ENCODE measurements around the gene BTN3A1. TPM values are rescaled to one million over a fixed set of nuclear protein-coding genes. Genes with fewer than 3 reads are reported as not detected.
"Not testable (repeated sequence)": the region's sequence is repeated elsewhere in the genome, so short reads cannot be mapped to it uniquely, and the experiment has no call there.

Gene BTN3A1
- total RNA-seq, 2 donors from 2014 or later = 1.9 to 2.0 TPM

DNA sequence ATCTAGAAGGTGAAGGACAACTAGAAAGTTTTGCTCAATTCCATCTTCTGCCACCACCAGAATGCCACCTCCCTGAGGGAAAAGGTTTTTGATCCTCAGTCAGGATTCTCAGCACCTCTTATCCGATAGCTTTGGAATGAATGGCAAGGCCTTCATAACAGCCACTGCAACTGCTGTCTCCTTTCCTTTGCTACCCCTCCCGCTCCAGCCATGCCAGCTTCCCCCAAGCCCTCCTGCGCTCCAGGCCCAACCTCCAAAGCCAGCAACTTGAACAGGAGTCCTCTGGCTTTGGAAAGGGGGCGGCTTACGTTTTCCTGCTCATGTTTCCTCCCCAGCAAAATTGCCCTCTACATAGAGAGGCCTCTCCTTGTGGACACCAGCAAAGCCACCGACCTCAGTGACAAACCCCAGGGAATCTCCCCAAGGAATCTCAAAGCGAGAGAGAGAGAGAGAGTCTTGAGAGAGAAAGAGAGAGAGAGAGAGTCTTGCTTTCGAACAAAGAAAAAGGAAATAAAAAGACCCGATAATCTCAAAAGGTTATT lies 55.3 kb downstream of the BTN3A1 start:
- peaks cover 27% of the 10 kb centered on the region for H3K36me3 Mint-ChIP-seq (ENCODE audit: low read depth)
- Histone ChIP-seq H3K27ac (ENCODE audit: low read depth, low read length) (peak overlapping the region; percentile 71), H3K27me3 (ENCODE audit: control insufficient read depth, insufficient read depth, low read length, poor library complexity, severe bottlenecking) (peaks cover 8% of the 10 kb centered on the region), H3K36me3 (ENCODE audit: control insufficient read depth, insufficient read depth, low read length) (peaks cover 18% of the 10 kb centered on the region), H3K9ac (ENCODE audit: extremely low read depth, low read length, poor library complexity, severe bottlenecking) (peak overlapping the region; percentile 93), H3K9me3 (ENCODE audit: control insufficient read depth, low read length) (no peaks in the 10 kb centered on the region), H3K4me3 (ENCODE audit: low read length) (peak overlapping the region; percentile 98), H3K4me1 (ENCODE audit: control insufficient read depth, insufficient read depth, low read length) (no peaks in the 10 kb centered on the region)
- TF ChIP-seq, protein P1, sequence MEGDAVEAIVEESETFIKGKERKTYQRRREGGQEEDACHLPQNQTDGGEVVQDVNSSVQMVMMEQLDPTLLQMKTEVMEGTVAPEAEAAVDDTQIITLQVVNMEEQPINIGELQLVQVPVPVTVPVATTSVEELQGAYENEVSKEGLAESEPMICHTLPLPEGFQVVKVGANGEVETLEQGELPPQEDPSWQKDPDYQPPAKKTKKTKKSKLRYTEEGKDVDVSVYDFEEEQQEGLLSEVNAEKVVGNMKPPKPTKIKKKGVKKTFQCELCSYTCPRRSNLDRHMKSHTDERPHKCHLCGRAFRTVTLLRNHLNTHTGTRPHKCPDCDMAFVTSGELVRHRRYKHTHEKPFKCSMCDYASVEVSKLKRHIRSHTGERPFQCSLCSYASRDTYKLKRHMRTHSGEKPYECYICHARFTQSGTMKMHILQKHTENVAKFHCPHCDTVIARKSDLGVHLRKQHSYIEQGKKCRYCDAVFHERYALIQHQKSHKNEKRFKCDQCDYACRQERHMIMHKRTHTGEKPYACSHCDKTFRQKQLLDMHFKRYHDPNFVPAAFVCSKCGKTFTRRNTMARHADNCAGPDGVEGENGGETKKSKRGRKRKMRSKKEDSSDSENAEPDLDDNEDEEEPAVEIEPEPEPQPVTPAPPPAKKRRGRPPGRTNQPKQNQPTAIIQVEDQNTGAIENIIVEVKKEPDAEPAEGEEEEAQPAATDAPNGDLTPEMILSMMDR (conservative IDR thresholded peaks at IDR 0.05) = no peak
- 25 to 37% methylated on average over 6 to 9 of the region's 9 CpGs for WGBS, 2 experiments (ENCODE audit: insufficient coverage in 1 of 2, insufficient read length in 1 of 2)
- H3K27me3 Mint-ChIP-seq (ENCODE audit: insufficient read depth) = peaks cover 7% of the 10 kb centered on the region
- peak; percentile 79 for DNase-seq
- peak overlapping the region; percentile 86 for H3K4me3 Mint-ChIP-seq
- H3K9me3 Mint-ChIP-seq = no peaks in the 10 kb centered on the region
- peak overlapping the region; percentile 97 for H3K27ac Mint-ChIP-seq
- H3K4me1 Mint-ChIP-seq = peaks cover 17% of the 10 kb centered on the region

DNA sequence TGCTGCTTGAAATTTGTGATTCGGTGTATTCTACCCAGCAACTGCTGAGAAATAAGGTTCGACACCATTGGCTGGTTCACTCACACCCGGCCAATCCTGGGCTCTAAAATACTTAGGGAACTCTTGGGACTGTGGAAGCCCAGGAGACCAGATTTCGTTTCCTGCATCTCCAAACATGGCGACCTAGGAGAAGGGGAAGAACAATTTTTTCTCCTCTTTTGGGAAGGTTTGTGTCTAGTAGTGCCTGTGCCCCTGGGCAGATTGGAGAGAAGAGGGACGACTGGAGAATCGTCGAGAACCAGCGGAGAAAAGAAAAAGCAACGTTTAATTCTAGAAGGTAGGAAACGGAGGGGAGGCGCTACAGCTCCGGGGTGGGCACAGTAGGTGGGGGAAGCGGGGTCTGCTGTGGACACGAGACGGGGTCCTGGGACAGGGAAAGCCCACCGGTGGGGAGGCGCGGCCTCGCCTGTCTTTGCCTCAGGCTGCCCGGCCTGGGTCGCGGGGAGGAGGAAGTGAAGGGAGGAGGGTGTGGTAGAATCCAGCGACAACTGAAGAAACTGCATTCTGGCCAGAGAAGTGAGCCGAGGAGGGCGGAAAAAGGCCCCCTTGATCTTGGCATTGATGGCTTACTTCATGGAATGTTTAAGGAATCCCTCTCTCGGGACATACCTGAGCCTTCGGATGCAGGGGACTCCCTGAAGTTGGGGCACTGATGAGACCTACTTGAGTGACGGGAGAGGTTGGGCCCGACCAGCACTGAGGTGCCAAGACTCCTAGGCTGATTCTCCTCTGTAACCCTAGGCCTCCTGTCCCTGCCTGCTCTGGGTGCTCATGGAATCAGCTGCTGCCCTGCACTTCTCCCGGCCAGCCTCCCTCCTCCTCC lies 56.0 kb downstream of the BTN3A1 start, which contains the start of gene BTN2A1:
Gene BTN2A1 (plus strand): TSS at position 150 of the 883 bp plus-strand sequence. CDS start 682 bp downstream, at position 832.
- H3K36me3 Mint-ChIP-seq (ENCODE audit: low read depth) = peaks cover 34% of the 10 kb centered on the region
- DNase-seq = peak; percentile 92
- H3K4me3 ChIP-seq (ENCODE audit: low read length) = peak within 1 kb of the TSS; percentile 98
- no peaks in the 10 kb centered on the region for H3K9me3 ChIP-seq (ENCODE audit: control insufficient read depth, low read length)
- peak within 1 kb of the TSS; percentile 97 for H3K27ac Mint-ChIP-seq
- H3K27me3 Mint-ChIP-seq (ENCODE audit: insufficient read depth) = peaks cover 3% of the 10 kb centered on the region
- no peaks in the 10 kb centered on the region for H3K4me1 ChIP-seq (ENCODE audit: control insufficient read depth, insufficient read depth, low read length)
- H3K9ac ChIP-seq (ENCODE audit: extremely low read depth, low read length, poor library complexity, severe bottlenecking) = peak within 1 kb of the TSS; percentile 93
- H3K36me3 ChIP-seq (ENCODE audit: control insufficient read depth, insufficient read depth, low read length) = peaks cover 25% of the 10 kb centered on the region
- TF ChIP-seq, protein P1 (conservative IDR thresholded peaks at IDR 0.05) = no peak
- peaks cover 17% of the 10 kb centered on the region for H3K4me1 Mint-ChIP-seq
- 0 to 3% methylated on average over 8 to 31 of the region's 31 CpGs for WGBS, 2 experiments (ENCODE audit: insufficient coverage in 1 of 2, insufficient read length in 1 of 2)
- peak within 1 kb of the TSS; percentile 86 for H3K4me3 Mint-ChIP-seq
- no peaks in the 10 kb centered on the region for H3K9me3 Mint-ChIP-seq
- peaks cover 2% of the 10 kb centered on the region for H3K27me3 ChIP-seq (ENCODE audit: control insufficient read depth, insufficient read depth, low read length, poor library complexity, severe bottlenecking)
- peak within 1 kb of the TSS; percentile 78 for H3K27ac ChIP-seq (ENCODE audit: low read depth, low read length)

DNA sequence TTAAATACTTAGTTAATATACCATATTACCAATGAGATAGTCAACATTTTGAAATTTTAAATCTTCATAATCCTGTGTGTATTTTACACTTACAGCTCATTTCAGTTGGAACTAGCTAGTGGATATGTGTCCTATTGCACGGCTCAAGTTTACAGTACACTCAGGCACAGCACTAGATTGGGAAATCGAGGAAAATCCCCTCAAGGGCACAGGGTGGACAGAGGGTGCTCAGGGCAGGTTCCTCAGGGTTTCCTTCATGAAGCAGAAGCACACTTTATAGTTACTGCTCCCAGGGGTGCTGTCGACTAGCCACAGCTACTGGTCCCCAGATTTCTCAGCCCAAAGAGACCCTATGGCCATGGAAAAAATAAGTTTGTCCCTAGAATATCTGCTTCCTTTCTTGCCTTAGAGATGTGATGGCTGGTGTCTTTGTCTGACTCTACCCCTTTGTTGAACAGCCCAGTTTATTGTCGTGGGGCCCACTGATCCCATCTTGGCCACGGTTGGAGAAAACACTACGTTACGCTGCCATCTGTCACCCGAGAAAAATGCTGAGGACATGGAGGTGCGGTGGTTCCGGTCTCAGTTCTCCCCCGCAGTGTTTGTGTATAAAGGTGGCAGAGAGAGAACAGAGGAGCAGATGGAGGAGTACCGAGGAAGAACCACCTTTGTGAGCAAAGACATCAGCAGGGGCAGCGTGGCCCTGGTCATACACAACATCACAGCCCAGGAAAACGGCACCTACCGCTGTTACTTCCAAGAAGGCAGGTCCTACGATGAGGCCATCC lies 57.1 kb downstream of the BTN3A1 start:
- TF ChIP-seq, protein P1 (conservative IDR thresholded peaks at IDR 0.05) = no peak
- WGBS, 2 experiments (ENCODE audit: insufficient coverage in 1 of 2, insufficient read length in 1 of 2) = 93 to 95% methylated on average over 12 to 16 of the region's 16 CpGs
- no peaks in the 10 kb centered on the region for H3K9me3 Mint-ChIP-seq
- H3K4me1 ChIP-seq (ENCODE audit: control insufficient read depth, insufficient read depth, low read length) = no peaks in the 10 kb centered on the region
- peaks cover 36% of the 10 kb centered on the region for H3K36me3 ChIP-seq (ENCODE audit: control insufficient read depth, insufficient read depth, low read length)
- peak overlapping the region; percentile 86 for H3K4me3 Mint-ChIP-seq
- peak overlapping the region; percentile 98 for H3K4me3 ChIP-seq (ENCODE audit: low read length)
- H3K36me3 Mint-ChIP-seq (ENCODE audit: low read depth) = peaks cover 46% of the 10 kb centered on the region
- no peak overlapping the region for H3K27ac ChIP-seq (ENCODE audit: low read depth, low read length)
- no peak for DNase-seq
- peaks cover 17% of the 10 kb centered on the region for H3K4me1 Mint-ChIP-seq
- no peak overlapping the region for H3K27ac Mint-ChIP-seq
- no peak overlapping the region for H3K9ac ChIP-seq (ENCODE audit: extremely low read depth, low read length, poor library complexity, severe bottlenecking)
- no peaks in the 10 kb centered on the region for H3K27me3 Mint-ChIP-seq (ENCODE audit: insufficient read depth)
- H3K9me3 ChIP-seq (ENCODE audit: control insufficient read depth, low read length) = no peaks in the 10 kb centered on the region
- H3K27me3 ChIP-seq (ENCODE audit: control insufficient read depth, insufficient read depth, low read length, poor library complexity, severe bottlenecking) = no peaks in the 10 kb centered on the region

DNA sequence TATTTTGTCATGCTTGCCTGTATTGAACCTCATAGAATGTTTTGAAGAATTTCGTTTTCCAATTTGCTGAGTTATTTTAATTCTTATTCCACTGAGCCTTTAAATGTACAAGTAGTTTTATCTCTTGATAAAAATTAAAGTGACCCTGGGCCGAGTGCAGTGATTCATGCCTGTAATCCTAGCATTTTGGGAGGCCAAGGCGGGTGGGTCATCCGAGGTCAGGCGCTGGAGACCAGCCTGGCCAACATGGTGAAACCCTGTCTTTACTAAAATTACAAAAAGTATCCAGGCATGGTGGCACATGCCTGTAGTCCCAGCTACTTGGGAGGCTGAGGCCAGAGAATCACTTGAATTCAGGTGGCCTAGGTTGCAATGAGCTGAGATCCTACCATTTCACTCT lies 59.3 kb downstream of the BTN3A1 start:
- not testable (repeated sequence) for DNase-seq; H3K4me1 ChIP-seq (ENCODE audit: control insufficient read depth, insufficient read depth, low read length); H3K4me3 Mint-ChIP-seq; H3K9ac ChIP-seq (ENCODE audit: extremely low read depth, low read length, poor library complexity, severe bottlenecking); H3K9me3 Mint-ChIP-seq; H3K27me3 Mint-ChIP-seq (ENCODE audit: insufficient read depth); H3K27ac ChIP-seq (ENCODE audit: low read depth, low read length); H3K9me3 ChIP-seq (ENCODE audit: control insufficient read depth, low read length); H3K4me3 ChIP-seq (ENCODE audit: low read length); H3K27ac Mint-ChIP-seq; H3K27me3 ChIP-seq (ENCODE audit: control insufficient read depth, insufficient read depth, low read length, poor library complexity, severe bottlenecking)
- peaks cover 58% of the 10 kb centered on the region for H3K36me3 ChIP-seq (ENCODE audit: control insufficient read depth, insufficient read depth, low read length)
- peaks cover 67% of the 10 kb centered on the region for H3K36me3 Mint-ChIP-seq (ENCODE audit: low read depth)
- peaks cover 17% of the 10 kb centered on the region for H3K4me1 Mint-ChIP-seq
- WGBS, 2 experiments (ENCODE audit: insufficient coverage in 1 of 2, insufficient read length in 1 of 2) = 75 to 100% methylated on average over 1 to 5 of the region's 5 CpGs

Measured in endodermal cell (in vitro differentiated cells).